PFSK-1 (cell line): ENCODE measurements around the gene CISH.

Experiments
- FOXP2 ChIP-seq: optimal IDR thresholded peaks from 2 replicates; pipeline ENCODE3; 2011; ENCODE audit warnings: borderline replicate concordance, control low read depth, inconsistent platforms; ENCODE audit not compliant: insufficient read depth; ENCODE audit errors: extremely low read length, extremely low read depth
- POLR2AphosphoS5 ChIP-seq: IDR thresholded peaks from 2 replicates; pipeline ENCODE4 v1.6.1; 2012; ENCODE audit warnings: low read depth, mild to moderate bottlenecking, control low read depth, low read length, moderate library complexity
- SIN3A ChIP-seq: IDR thresholded peaks from 2 replicates; pipeline ENCODE4 v1.6.1; 2012; ENCODE audit warnings: mild to moderate bottlenecking, low read length, moderate library complexity, borderline replicate concordance; ENCODE audit not compliant: insufficient read depth
- TAF1 ChIP-seq: IDR thresholded peaks from 2 replicates; pipeline ENCODE4 v1.6.1; 2012; ENCODE audit warnings: low read length, control low read depth, borderline replicate concordance; ENCODE audit not compliant: insufficient read depth
- TF ChIP-seq, protein P1 (sequence below), 2 experiments: IDR thresholded peaks; 2 replicates each; pipeline versions ENCODE4 v1.6.1 to v1.8.0; 2011 to 2012; ENCODE audit warnings: low read depth in 2 of 2, low read length in 2 of 2, control low read depth in 1 of 2, inconsistent platforms in 1 of 2, mild to moderate bottlenecking in 1 of 2, moderate library complexity in 1 of 2; ENCODE audit not compliant: insufficient read depth in 1 of 2

Gene CISH

DNA sequence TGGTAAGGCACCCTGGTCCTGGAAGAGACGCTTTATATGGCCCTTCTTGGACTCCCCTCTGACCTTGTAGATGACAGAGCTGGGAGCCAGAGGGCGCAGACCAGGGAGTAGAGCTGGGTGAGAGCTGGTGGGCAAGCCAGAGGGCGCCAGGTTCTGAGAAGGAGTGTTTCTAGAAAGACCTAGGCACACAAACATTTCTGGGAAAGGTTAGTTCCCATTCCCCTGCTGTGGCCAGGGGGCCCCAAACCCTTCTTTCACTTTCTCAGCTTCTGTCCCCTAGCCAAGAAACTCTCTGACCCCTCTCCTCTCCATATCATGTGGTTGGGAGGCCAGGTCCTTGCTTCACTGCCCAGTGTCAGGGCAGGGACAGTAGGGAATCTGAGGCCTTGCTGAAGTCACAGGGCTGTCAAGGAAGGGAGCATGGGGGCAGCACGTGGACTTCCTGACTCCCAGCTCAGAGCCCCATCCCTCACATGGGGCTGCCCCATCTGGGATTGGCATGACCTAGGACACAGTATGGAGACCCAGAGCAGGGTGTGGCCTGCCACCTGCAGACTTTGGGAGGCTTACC lies 38.7 kb downstream of the CISH start:
- no peak for TF ChIP-seq SIN3A
- TF ChIP-seq, protein P1, sequence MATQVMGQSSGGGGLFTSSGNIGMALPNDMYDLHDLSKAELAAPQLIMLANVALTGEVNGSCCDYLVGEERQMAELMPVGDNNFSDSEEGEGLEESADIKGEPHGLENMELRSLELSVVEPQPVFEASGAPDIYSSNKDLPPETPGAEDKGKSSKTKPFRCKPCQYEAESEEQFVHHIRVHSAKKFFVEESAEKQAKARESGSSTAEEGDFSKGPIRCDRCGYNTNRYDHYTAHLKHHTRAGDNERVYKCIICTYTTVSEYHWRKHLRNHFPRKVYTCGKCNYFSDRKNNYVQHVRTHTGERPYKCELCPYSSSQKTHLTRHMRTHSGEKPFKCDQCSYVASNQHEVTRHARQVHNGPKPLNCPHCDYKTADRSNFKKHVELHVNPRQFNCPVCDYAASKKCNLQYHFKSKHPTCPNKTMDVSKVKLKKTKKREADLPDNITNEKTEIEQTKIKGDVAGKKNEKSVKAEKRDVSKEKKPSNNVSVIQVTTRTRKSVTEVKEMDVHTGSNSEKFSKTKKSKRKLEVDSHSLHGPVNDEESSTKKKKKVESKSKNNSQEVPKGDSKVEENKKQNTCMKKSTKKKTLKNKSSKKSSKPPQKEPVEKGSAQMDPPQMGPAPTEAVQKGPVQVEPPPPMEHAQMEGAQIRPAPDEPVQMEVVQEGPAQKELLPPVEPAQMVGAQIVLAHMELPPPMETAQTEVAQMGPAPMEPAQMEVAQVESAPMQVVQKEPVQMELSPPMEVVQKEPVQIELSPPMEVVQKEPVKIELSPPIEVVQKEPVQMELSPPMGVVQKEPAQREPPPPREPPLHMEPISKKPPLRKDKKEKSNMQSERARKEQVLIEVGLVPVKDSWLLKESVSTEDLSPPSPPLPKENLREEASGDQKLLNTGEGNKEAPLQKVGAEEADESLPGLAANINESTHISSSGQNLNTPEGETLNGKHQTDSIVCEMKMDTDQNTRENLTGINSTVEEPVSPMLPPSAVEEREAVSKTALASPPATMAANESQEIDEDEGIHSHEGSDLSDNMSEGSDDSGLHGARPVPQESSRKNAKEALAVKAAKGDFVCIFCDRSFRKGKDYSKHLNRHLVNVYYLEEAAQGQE (IDR thresholded peaks at IDR 0.05; ENCODE audit: insufficient read depth in 1 of 2, low read depth in 2 of 2, low read length in 2 of 2) = no peak
- TF ChIP-seq TAF1 = no peak
- no peak for TF ChIP-seq FOXP2
- TF ChIP-seq POLR2AphosphoS5 = no peak

DNA sequence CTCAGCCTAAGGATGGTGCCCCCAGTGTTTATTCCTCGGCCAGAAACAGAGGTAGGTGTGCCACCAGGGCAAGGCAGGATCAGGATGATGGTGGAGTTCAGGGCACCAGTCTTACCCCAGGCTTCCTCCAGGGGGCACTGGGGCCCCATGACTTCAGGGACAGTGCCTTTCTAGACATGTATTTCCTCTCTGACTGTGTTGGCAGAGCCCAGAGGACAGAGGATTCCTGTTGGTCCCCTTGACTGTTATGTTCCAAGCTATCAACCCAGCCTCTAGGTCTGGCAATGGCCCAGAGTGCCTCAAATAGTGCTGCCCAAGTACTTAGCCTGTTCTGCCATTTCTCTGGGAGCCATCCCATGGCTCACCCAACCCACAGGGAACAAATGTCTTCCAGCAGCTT lies 39.4 kb downstream of the CISH start:
- TF ChIP-seq SIN3A = no peak
- TF ChIP-seq POLR2AphosphoS5 = no peak
- TF ChIP-seq, protein P1 (IDR thresholded peaks at IDR 0.05; ENCODE audit: insufficient read depth in 1 of 2, low read depth in 2 of 2, low read length in 2 of 2) = no peak

DNA sequence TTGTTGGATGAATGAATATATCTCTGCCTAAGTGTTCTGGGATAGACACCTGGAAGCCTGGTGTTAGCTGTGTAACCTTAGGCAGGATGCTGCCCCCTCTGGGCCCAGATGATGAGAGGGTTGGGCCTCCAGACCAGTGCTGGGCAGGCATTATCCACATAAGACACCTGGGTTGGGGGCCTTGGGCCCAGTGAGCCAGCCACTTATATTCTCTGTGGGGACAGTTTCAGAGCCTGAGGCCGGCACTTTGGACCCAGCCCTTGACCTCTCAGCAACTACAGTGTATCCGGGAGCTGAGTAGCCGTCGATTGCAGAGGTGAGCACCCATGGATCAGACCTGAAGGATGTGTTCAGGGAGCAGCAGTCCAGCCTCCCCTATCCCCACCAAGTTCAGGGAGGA lies 40.1 kb downstream of the CISH start:
- no peak for TF ChIP-seq FOXP2
- TF ChIP-seq, protein P1 (IDR thresholded peaks at IDR 0.05; ENCODE audit: insufficient read depth in 1 of 2, low read depth in 2 of 2, low read length in 2 of 2) = no peak
- TF ChIP-seq POLR2AphosphoS5 = no peak
- TF ChIP-seq SIN3A = no peak
- TF ChIP-seq TAF1 = no peak

DNA sequence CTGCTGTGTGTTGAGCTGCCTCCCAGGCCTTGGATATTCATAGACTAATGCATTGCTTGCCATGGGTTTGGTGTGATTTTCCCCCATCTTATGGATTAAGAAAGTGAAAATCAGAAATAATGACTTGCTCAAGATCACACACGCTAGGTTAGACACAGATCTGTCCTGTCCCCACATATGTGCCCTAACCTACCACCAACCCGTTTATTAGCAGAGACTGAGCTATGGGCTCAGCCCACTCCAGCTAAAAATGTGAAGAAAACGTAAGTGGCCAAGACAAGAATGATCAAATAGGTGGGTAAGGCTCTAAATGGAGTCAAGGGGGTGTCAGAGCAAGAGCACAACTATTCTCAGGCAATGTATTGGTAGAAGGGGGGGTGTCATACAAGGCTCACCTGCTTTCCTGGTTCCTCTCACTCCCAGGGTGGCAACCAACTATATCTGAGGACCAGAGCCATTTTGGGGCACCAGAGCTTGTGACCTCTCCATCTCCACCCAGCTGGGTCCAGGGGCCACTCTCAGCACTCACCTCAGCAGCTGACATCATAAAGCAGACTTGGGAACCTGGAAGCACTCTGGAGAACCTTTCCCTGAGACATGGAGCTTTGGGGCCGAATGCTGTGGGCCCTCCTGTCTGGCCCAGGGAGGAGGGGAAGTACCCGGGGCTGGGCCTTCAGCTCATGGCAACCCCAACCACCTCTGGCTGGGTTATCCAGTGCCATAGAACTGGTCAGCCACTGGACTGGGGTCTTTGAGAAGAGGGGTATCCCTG lies 40.9 kb downstream of the CISH start:
- TF ChIP-seq SIN3A = no peak
- TF ChIP-seq TAF1 = no peak
- no peak for TF ChIP-seq POLR2AphosphoS5
- no peak for TF ChIP-seq FOXP2
- TF ChIP-seq, protein P1 (IDR thresholded peaks at IDR 0.05; ENCODE audit: insufficient read depth in 1 of 2, low read depth in 2 of 2, low read length in 2 of 2) = no peak
